Medulla oblongata (tissue), 1 donor: ENCODE measurements around the gene CCDC6.

Experiments used
- DNase-seq: peaks from one replicate; pipeline ENCODE4 v3.0.0-alpha.2; 2015; ENCODE audit errors: extremely low spot score

Gene CCDC6

DNA sequence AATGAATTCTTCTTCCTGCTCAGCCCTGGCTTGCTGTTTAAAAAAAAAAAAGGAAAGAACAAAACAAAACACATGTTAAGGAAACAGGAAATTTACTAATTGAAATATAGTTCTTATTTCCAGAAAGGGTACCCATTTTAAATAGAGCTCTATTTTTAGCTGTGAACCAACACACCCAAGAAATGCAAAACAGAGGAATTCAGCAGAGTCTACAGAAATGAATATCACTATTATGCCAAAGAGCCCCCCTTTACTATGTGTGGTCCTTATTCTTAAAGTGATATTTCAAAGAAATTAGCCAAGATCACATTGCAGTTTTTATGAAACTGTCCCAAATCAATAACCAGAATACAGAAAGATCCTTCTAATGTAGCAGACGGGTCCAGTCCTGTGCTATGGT is 53.7 kb downstream of the CCDC6 start:
- no peak for DNase-seq

DNA sequence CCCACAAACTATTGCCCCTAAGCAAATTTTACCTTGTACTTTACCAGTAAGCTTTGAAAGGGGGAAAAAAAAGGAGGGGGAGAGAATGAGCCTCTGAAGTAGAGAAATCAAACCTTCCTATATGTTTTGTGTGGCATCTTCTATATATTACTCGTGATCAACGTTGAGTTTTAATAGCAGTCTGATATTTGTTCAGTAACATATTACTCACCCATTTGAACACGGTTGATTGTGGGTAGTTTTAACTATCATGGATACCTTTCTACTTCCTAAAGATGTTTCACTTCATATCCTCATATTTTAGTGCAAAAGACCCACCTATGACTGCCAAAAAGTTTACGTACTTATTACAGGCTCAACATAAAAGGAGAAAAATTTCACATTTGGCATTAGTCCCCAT is 54.5 kb downstream of the CCDC6 start:
- DNase-seq, result no peak

DNA sequence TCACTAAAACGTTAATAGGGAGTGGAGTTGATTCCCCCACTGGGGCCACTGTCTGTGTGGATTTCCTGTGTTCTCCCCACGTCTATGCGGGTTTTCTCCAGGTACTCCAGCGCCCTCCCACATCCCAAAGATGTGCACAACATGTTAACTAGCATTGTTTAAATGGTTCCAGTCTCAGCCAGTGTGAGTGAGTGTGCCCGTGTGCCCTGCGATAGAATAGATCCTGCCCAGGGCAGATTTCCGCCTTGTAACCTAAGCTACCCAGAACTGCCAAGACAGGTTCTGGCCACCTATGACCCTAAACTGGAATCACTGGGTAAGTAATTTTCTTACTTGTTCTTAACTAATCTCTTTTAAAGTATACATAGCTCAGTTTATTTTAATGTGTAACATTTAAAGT is 58.5 kb downstream of the CCDC6 start:
- DNase-seq, result no peak

DNA sequence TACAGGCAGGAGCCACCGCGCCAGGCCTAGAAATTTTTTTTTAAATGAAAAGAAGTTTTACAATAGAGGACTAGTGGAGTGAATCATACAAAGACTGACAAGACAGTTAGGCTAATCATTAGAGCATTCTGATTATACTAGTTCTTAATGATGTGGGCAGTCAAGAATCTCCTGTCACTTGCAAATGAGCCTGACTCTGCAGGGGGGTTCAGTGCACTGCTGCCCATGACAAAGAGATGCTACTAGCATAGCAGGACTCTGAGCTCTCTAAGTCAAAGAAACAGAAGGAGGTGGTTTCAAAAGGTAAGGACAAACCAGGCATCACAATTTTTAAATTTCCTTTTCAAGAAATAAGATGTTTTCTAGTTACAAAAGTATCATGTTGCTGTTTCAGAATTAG is 59.0 kb downstream of the CCDC6 start:
- DNase-seq, result no peak

DNA sequence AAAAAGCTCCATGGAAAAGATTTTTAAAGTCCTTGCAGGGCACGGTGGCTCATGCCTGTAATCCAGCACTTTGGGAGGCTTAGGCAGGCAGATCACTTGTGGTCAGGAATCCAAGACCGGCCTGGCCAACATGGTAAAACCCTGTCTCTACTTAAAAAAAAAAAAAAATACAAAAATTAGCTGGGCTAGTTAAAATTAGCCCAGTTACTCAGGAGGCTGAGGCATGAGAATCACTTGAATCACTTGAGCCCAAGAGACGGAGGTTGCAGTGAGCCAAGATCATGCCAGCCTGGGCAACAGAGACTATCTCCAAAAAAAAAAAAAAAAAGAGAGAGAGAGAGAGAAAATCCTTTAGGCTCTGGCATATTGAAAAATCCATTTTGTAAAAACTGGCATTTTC is 61.9 kb downstream of the CCDC6 start:
- no peak for DNase-seq

DNA sequence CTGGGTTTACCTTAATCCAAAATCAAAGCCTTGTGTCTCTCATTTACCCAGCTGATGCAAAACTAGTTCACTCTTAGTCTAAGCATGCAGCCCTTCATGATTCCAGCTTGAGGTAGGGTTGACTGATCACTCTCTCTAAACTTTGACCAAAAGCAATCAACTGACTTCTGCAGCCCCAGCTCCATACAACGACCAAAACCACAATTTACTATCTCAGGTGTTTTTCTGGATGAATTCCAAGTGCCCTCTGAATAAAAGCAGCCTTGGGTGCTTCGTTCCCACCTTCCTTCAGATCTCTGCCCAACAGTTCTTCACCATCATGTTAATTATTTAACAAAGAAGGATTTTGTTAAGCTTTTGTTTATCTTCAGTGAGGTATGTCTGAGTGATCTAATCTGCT is 62.6 kb downstream of the CCDC6 start:
- DNase-seq, result no peak

DNA sequence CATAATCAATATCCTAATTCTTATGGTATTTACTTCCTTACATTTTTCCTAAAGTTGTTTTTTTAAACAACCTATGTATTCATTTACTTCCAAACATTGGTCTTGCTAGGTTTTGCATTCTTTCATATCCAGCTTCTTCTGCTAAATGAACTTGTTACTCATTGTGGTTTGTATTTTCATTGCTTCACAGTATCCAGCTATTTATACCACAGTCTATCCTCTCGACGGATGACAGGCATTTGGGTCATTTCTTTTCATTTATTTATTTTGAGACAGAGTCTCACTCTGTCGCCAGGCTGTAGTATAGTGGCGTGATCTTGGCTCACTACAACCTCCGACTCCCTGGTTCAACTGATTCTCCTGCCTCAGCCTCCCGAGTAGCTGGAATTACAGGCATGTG is 66.8 kb downstream of the CCDC6 start:
- no peak for DNase-seq

DNA sequence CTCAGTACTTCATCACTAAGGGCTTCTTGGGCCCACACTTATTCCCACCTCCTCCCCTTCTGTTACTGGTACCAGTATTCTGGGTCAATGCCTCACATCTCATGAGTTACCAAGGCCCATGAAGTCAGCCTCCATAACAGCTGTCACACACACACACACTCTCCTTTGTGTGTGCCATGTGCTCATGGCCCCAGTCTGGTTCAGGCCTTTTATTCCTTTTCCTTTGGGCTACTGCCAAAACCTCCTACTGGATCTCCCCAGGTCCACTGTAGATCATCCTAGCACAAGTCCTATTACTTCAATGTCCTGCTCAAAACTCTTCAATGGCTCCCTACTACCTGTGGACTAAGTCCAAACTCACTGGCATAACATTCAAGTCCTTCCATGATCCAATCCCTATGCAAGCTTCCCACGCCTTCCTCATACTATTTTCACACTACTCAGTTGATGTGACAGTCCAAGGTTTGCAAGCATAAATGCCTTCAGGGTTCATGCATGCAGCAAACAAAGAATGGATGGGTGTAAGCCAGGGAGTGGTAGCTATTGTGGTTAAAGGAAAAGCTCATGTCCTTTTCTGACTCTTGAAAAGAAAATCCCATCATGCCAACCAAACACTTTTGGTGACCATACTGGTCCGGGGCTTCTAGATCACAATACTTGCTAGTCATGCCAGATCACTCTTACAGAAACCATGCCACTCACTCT is 68.1 kb downstream of the CCDC6 start:
- no peak for DNase-seq

DNA sequence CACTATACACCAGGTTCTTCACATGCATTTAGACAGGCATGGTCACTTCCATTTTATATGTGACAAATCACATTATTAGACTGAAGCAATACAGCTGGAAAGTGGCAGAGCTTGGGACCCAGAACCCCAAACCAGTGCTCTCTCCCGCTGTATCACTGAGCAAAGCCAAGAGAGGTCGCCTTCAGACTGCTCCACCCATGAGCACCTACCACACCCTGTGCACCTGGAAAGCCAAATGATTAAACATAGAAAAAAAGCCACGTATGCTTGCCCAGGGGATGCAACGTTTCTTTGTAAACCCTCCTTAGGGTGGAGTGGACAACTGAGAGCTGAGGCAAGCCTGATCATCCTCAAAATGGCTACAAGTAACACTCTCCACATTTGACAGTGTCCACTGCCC is 72.5 kb downstream of the CCDC6 start:
- no peak for DNase-seq

DNA sequence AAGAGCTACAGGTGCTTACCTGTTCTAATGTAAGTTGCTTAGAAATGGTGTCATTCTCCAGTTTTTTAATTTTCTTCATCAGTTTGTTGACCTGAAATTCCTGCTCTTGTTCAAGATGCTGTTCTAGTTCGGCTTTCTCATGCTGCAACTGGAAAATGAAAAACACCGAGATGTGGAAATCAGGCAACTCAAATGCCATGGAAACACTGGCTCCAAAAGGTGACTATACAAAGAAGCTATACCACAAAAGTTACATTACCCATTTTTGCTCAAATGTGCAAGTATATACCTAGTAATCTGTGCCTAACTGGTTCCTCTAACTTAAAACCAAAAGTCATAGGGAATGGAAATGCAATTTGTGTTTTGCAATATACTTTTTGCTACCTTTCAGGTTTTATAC is 73.8 kb downstream of the CCDC6 start:
- no peak for DNase-seq

DNA sequence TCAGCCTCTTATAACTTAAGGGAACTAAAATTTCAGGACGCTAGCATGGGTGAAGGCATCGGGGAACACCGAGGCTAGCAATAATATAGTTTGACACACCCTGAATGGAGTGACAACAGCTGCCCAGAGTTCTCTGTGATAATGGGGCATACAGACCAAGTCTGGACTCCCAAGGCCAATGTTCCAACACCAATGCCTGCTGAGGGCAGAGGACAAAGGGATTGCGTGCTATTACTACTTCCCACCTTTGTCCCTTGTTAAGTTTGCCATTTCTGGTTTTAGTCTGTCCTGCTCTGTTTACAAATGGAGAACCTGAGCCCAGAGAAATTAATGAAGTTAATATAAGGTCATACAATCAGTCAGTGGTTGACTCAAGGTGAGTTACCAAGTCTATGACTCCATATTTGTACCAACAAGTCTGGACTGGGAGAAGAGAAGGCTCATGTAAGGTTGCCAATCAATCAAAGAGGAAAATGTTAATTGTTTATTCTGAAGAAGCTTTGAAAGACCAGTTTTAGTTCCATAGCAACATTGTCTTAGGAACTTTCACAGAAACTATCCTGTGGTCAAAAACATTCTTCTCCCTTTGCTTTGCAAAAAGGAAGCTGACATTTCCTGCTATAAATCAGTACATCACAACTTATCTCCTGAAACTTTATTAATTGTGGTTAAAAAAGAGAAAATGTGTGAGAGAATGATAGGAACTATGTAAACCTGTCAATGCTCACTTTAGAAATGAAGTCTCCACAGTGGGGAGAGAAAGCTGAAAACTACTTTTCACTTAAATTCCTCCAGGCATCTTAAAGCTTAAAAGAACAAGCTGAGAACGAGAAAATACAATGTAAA is 74.5 kb downstream of the CCDC6 start:
- no peak for DNase-seq

DNA sequence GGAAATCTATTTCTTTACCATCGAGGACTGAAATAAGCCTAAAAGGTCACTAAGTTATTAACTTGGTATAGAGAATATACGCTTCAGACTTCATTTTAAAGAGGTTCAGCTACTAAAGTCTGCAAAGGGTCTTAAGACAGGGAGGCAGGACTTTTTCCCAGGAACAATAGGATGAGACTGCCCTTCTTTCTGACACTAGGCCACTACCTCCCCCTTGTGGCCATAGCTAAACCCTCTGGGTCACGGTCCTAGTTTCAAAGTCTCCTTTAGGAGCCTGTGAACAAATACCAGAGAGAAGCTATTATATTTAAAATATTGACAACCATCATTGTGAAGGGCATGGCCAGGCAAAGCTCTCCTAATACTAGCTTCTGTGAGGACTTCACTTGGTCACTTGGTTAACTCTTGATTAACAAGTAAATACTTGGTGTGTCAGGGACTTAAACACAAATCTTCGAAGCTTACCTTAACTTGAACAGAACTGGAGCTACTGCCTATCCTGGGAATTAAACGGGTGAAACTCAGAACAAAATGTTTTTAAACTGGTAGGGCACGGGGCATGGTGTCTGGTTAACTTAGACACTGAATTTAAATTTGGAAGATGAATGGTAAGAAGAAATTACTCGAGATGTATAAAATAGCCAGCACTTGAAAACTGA is 75.6 kb downstream of the CCDC6 start:
- peak; percentile 83 for DNase-seq

DNA sequence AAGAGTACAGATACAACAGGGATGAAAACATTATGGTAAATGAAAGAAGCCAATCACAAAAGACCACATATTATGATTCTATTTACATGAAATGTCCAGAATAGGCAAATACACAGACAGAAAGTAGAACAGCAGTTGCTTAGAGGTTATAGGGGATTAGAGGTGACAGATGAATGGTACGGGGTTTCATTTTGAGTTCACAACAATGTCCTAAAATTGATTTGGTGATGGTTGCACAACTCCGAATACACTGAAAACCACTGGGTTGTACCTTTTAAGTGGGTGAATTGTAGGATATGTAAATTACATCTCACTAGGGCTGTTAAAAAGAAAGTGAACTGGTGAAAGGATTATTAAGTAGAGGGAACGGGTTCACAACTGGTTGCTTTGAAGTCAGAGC is 76.8 kb downstream of the CCDC6 start:
- no peak for DNase-seq

DNA sequence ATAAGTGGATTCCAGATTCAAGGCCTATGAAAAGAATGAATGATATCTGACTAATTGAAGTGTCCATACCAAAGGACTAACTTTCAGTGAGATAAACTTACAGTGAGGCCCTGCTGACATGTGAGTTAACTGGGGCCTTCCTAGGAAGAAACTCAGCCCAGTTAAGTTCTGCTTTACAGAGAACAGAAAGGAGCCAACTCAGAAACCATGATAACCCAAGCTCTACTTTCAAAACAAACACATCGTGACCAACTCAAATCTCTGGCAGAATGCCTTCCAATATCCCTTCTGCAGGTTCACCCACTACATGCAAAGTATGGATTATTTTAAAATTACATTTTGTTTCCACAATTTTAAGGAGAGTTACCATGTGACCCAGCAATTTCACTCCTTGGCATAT is 77.3 kb downstream of the CCDC6 start:
- DNase-seq, result no peak

DNA sequence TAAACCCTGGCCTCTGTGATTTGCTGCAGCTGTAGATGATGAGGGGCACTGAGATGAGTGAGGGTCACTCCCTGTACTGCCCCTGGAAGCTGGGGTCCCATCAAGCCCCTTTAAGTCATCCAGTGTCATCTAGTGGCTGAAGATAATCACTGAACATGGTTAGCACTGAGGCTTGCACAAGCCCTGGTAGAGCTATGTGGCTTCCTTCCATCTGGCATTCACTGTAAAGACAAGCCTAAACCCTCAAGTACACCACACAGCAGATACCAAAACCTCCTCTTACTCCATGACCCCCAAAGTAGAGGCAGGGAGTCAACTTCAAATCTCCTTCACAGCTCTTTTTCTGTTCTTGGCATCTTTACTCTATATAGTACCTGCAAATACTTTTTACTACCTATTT is 80.4 kb downstream of the CCDC6 start:
- DNase-seq, result no peak

DNA sequence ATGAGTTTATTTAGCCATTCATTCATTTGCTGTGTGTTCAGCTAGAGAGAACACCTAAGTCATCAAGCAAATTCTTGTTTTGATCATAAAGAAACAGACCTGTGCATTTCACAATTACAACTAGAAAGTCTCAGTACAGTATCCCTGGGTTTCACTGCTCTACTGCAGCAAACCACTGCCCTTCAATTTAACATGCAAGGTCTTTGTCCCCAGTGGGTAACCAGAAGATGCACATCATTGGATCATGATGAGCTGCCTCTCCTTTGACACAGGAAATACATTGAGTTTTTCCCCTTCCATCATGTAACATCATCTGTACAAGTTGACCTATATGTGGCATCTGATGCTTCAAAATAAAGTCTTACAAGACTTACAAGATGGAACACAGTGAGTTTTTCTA is 82.6 kb downstream of the CCDC6 start:
- DNase-seq, result no peak

DNA sequence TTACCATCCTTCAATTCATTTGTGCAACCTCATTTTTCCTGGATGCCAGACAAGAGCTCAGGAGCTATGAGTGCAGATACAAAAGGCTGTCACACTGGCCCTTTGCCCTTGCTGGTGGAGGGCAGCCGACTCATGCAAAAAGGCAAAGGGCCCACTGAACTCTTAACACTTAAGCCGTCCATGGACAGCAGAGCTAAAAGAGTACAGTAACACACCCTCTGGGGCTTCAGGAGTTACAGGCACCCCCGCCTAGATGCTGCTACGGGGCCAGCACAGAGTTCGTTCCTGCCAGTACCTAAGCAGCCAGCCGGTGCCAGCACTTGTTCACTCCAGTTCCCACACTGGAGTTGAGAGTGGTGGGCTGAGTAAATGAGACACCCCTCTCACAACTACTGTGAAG is 83.2 kb downstream of the CCDC6 start:
- DNase-seq, result no peak

DNA sequence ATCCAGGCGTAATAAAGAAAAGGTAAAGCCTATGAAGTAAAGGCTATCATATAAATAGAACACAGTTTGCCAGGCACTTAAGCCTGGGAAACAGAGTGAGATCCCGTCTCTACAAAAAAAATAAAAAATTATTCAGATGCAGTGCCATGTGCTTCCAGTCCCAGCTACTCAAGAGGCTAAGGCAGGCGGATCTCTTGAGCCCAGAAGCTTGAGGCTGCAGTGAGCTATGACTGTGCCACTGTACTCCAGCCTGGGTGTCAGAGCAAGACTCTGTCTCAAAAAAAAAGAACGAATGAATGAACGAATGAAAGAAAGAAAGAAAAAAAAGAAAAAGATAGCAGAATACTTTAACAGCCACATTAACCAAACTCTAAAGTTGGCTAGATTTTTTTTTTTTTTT is 85.9 kb downstream of the CCDC6 start:
- DNase-seq, result no peak

DNA sequence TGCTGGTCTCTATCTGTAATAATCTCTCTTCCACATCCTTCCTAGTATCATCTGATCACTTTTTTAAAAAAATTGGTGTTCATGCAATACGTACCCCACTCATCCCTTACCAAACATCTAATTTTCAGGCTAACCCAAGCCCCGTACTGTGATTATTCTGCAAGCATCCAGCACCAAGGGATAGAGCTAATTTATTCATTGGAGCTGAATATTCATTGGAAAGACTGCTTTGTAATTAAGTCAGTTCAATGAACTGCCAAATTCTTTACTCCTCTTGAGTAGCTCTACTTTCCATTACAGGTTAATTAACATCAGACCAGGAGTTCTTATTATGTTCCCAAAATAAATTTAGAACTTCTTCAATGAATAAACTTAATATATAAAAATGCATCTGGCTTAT is 86.7 kb downstream of the CCDC6 start:
- DNase-seq, result no peak

DNA sequence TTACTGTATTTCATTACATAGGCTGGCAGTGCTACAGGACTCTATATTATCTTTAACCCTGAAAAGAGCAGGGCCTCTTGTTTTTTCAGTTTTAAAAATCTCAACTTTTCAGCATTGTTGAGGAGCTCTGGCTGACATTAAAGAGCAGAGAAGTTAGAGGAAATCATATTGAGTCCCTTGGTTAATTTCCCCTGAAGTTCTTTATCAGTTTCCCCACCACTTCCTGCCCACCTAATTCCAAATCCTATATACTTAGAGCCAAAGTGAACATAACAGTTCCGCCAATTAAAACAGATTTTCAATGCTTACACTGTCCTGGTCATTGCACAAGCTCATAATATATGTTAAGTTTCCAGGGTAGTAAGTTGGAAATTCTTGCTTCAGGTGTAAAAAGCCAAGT is 87.1 kb downstream of the CCDC6 start:
- no peak for DNase-seq

DNA sequence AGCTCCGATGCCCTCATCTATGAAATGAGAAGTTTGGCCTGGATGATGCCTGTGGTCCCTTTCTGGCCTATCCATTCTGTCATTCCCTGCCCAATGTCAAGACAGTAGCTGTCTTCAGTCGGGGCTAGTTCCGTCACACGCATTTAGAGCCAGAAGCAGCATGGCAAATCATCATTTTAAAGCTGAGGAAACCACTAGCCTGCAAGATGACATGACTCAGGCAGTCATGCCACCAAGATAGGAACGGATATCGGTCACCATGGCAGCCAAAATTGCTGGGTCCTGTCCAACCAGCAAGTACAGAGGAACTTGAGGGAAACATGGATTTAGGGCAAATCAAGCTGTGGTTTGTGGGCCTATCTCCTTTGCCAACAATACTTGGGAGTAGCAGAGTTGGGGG is 88.6 kb downstream of the CCDC6 start:
- DNase-seq, result no peak

DNA sequence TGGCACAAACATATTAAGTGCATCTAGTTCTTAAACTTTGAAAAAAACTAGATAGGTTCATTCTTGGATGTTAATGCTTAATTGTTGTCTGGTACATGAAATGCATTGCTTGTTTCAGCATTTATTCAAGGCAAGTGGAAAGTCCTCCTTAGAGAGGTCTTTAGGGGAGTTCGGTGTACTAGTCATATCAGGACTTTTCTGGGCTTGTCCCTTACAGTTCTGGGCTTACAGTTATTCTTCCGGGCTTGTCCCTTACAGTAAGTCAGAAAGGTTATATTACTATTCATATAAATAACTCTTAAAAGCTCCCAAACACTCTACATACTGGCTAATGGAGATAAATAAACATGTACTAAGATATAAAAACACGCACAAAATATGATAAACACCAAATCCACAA is 91.5 kb downstream of the CCDC6 start:
- DNase-seq, result no peak

DNA sequence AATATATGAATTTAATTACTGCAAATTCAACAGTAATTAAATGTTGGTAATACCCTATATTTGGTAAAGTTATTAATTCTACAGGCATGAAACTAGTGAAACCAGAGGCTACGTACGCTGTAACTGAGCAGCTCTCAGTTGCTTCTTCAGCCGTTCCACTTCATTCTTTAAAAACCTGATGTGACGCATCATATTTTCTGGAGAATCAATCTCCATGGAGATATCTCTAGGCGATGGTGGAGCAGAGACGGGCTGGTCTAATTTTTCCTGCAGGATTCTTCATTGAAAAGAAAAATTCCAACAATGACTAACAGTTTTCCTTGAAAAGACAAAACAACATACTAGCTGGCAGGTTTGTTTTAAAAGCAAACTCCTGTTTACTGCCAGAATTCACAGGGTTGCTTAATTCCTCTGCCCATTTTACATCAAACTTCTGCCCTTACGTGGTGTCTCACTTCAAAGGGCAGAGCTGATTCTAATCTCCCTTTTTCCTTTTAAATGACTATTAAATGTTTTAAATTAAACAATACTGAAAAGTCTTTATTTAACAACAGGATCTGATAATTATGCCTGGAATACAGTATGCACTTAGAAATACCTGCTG is 93.7 kb downstream of the CCDC6 start:
- DNase-seq, result no peak
